Cardiac muscle cell (in vitro differentiated cells and primary cell): ENCODE results near the gene NPIPA8. TPM values are rescaled to one million over a fixed set of nuclear protein-coding genes. Genes with fewer than 3 reads are reported as not detected.
"Not testable (repeated sequence)": the region's sequence is repeated elsewhere in the genome, so short reads cannot be mapped to it uniquely, and the experiment has no call there.

ENCODE experiments used
- DNase-seq, 2 donors: peaks; one replicate each; pipeline versions ENCODE4 v3.0.0 to v3.0.0-alpha.2; 2010 to 2017; ENCODE audit warnings: low read depth in 1 of 2, low spot score in 1 of 2
- H3K27ac ChIP-seq: fragments of 200-600 bp; sonication (generic); 2 replicates; pipeline ENCODE4 v1.5.1; 2016
- H3K27me3 ChIP-seq: fragments of 200-600 bp; sonication (generic); 2 replicates; pipeline ENCODE4 v1.6.0; 2016; ENCODE audit warnings: control low read depth
- H3K36me3 ChIP-seq: fragments of 200-600 bp; sonication (generic); 2 replicates; pipeline ENCODE4 v1.5.1; 2016; ENCODE audit warnings: control low read depth
- H3K4me1 ChIP-seq: fragments of 200-600 bp; sonication (generic); 2 replicates; pipeline ENCODE4 v1.8.1; 2017; ENCODE audit warnings: low read depth, mild to moderate bottlenecking, mixed run types
- H3K4me3 ChIP-seq: fragments of 200-600 bp; sonication (generic); 2 replicates; pipeline ENCODE4 v1.5.1; 2016; ENCODE audit warnings: mild to moderate bottlenecking
- H3K9me3 ChIP-seq: fragments of 200-600 bp; sonication (generic); 2 replicates; pipeline ENCODE4 v1.5.1; 2017; ENCODE audit warnings: low read depth, mild to moderate bottlenecking, control low read depth
- polyA plus RNA-seq: library from polyadenylated mRNA; unstranded; fragments of >200 nt; fragmentation: Nextera tagmentation; extraction: Ambion mirVana; gene quantifications from 2 replicates; pipeline ENCODE4 v1.2.1, GENCODE V29; 2016
- total RNA-seq: library from RNA; depleted of rRNA; stranded (reverse); fragments of >200 nt; gene quantifications from 2 replicates; pipeline ENCODE4 v1.2.3, GENCODE V29; 2016

NPIPA8 gene
- total and polyA plus RNA-seq, 2 experiments from 2014 or later = not detected

DNA sequence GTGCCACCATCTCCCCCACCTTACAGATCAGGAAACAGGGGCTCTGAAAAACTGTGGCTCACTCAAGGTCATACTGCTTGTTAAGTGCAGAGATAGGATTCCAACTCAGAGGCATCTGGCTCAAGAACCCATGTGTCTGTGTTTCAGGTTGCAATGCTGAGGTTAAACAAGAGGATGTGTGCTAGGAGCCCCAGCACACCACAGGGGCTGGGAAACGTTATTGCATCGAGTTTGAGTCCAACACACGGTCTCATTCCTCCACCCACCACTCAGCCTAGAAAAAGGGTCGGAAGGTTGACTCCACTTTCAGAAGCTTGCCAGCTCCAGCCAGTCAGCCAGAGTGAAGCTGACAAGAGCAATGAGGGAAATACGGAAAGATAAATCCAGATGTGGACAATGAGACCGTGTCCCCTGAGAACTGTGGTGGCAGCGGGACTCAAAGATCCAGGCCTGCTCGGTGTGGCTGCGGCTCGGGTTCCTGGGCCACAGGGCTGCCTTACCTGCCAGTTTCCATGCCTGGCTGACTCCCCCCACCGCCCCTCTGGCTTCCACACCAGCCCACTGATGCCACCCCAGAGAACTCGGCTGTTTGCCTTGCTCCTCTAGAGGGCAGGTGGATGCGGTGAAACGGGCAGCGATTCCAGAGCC, 33.4 kb downstream of the NPIPA8 start:
- not testable (repeated sequence) for H3K4me3 ChIP-seq, H3K4me1 ChIP-seq, DNase-seq, H3K27me3 ChIP-seq, H3K36me3 ChIP-seq, H3K9me3 ChIP-seq, H3K27ac ChIP-seq

- H3K27me3 ChIP-seq, H3K36me3 ChIP-seq, H3K9me3 ChIP-seq, H3K27ac ChIP-seq, H3K4me3 ChIP-seq, DNase-seq, H3K4me1 ChIP-seq: not testable (repeated sequence)
Observed at GRCh38 chr16:18297714-18298113, 38.8 kb downstream of the NPIPA8 start.

DNA sequence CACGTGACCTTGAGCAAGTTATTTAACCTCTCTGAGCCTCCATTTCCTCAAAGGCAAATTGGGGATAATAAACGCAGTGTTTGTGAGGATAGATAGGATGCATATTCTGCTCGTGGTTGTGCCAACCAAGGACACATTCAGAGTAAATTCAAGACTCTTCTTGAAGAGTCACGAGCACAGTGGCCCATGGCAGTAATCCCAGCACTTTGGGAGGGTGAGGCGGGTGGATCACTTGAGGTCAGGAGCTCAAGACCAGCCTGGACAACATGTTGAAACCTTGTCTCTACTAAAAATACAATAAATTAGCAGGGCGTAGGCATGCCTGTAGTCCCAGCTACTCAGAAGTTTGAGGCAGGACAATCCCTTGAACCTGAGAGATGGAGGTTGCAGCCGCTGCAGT, 39.6 kb downstream of the NPIPA8 start:
- not testable (repeated sequence) for H3K4me1 ChIP-seq, H3K36me3 ChIP-seq, H3K27me3 ChIP-seq, H3K4me3 ChIP-seq, H3K9me3 ChIP-seq, H3K27ac ChIP-seq, DNase-seq

DNA sequence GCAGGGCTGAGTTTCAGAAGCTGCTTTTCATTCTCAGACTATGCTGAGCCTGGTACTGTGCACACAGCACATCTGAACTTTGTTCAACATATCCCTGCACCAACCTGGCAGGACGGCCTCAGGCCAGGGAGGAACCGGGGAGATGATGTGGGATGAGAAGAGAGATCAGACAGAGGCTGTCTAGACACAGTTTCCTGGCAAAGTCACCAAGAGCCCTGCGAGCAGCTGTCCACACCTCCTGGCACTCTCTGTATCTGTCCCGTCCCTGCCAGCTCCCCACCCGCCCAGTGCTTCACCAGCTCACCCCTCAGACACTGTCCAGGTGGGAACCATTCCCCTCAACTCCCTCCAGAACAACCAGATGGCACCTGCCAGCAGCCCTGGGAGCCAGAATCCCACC, 42.2 kb downstream of the NPIPA8 start:
- H3K36me3 ChIP-seq, H3K27ac ChIP-seq, H3K4me3 ChIP-seq, H3K27me3 ChIP-seq, H3K9me3 ChIP-seq, H3K4me1 ChIP-seq, DNase-seq: not testable (repeated sequence)

GRCh38 chr16:18293337-18293956, 43.1 kb downstream of the NPIPA8 start:
- not testable (repeated sequence) for H3K4me1 ChIP-seq, H3K27me3 ChIP-seq, H3K27ac ChIP-seq, H3K9me3 ChIP-seq, DNase-seq, H3K4me3 ChIP-seq, H3K36me3 ChIP-seq

GRCh38 chr16:18290959-18291358, 45.6 kb downstream of the NPIPA8 start:
- not testable (repeated sequence) for H3K4me3 ChIP-seq, H3K27ac ChIP-seq, H3K27me3 ChIP-seq, H3K4me1 ChIP-seq, DNase-seq, H3K9me3 ChIP-seq, H3K36me3 ChIP-seq

GRCh38 chr16:18286342-18286741, 50.2 kb downstream of the NPIPA8 start:
- not testable (repeated sequence) for H3K4me3 ChIP-seq, H3K27me3 ChIP-seq, H3K27ac ChIP-seq, DNase-seq, H3K4me1 ChIP-seq, H3K9me3 ChIP-seq, H3K36me3 ChIP-seq

DNA sequence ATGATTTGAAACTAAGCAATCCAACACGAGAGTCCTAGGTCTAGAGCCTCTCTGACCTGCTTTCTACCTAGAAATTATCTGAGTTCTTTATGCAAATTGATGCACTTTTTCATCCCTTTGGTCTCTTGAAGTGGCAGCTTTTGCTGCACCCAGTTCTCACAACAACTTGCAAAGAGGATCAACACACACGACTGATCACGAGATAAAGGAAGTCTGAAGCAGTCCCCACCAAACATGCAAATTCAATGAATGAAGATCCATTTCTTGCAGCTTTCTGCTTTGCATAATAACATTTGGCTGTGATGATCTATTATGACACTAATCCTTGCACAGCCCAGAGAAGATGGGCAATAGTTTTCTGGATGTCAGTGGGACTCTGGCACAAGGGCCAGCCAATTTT, 56.2 kb downstream of the NPIPA8 start:
- not testable (repeated sequence) for H3K9me3 ChIP-seq, H3K27me3 ChIP-seq, H3K4me1 ChIP-seq, H3K36me3 ChIP-seq, H3K27ac ChIP-seq, H3K4me3 ChIP-seq, DNase-seq

GRCh38 chr16:18276756-18277155, 59.8 kb downstream of the NPIPA8 start:
- not testable (repeated sequence) for H3K36me3 ChIP-seq, H3K4me3 ChIP-seq, H3K4me1 ChIP-seq, H3K9me3 ChIP-seq, DNase-seq, H3K27ac ChIP-seq, H3K27me3 ChIP-seq

GRCh38 chr16:18270171-18270570, 66.4 kb downstream of the NPIPA8 start:
- not testable (repeated sequence) for H3K9me3 ChIP-seq, H3K4me3 ChIP-seq, DNase-seq, H3K27me3 ChIP-seq, H3K4me1 ChIP-seq, H3K36me3 ChIP-seq, H3K27ac ChIP-seq

Other genes with a start within 250 kb of the NPIPA8 start
- 88.4 and 97.7 TPM in 2 replicates for gene NOMO2, start 225.4 kb upstream of the NPIPA8 start, total RNA-seq
- 130 and 152 TPM in 2 replicates for gene NOMO2, start 225.4 kb upstream of the NPIPA8 start, polyA plus RNA-seq